Measurements from ENCODE around the gene NFATC3.

DNA sequence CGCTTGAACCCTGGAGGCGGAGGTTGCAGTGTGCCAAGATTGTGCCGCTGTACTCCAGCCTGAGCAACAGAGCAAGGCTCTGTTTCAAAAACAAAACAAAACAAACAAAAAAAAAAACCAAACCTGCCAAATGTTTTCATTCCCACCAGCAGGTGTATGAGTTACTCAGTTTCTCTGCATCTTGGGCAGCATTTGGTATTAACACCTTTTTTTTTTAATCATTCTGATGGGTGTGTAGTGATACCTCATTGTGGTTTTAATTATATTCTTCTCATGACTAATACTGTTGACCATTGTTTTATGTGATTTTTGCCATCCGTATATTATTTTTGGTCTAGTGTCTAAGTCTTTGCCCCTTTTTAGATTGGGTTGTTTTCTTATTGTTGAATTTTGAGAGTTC is 15.3 kb downstream of the NFATC3 start:
- TF ChIP-seq, protein P1, sequence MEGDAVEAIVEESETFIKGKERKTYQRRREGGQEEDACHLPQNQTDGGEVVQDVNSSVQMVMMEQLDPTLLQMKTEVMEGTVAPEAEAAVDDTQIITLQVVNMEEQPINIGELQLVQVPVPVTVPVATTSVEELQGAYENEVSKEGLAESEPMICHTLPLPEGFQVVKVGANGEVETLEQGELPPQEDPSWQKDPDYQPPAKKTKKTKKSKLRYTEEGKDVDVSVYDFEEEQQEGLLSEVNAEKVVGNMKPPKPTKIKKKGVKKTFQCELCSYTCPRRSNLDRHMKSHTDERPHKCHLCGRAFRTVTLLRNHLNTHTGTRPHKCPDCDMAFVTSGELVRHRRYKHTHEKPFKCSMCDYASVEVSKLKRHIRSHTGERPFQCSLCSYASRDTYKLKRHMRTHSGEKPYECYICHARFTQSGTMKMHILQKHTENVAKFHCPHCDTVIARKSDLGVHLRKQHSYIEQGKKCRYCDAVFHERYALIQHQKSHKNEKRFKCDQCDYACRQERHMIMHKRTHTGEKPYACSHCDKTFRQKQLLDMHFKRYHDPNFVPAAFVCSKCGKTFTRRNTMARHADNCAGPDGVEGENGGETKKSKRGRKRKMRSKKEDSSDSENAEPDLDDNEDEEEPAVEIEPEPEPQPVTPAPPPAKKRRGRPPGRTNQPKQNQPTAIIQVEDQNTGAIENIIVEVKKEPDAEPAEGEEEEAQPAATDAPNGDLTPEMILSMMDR (IDR thresholded peaks at IDR 0.05): no peak
- no peak for TF ChIP-seq POLR2A (IDR thresholded peaks at IDR 0.05)

Data from uterus (tissue), 2 donors.